ENCODE measurements around the gene TARDBP.
"Not testable (repeated sequence)": the region's sequence is repeated elsewhere in the genome, so short reads cannot be mapped to it uniquely, and the experiment has no call there.

GRCh38 chr1:11063937-11064537 lies 51.6 kb downstream of the TARDBP start:
- not testable (repeated sequence) for TF ChIP-seq CTCF (conservative IDR thresholded peaks at IDR 0.05 in 1 of 2, IDR thresholded peaks at IDR 0.05 in 1 of 2; ENCODE audit: low read depth in 1 of 2, low read length in 2 of 2); EZH2 (IDR thresholded peaks at IDR 0.05; ENCODE audit: low read length, missing control alignments)

Measured in fibroblast of lung (primary cell).